Astrocyte (in vitro differentiated cells and primary cell): ENCODE measurements around the gene VAMP1. TPM values are rescaled to one million over a fixed set of nuclear protein-coding genes. Genes with fewer than 3 reads are reported as not detected.

Experiments
- DNase-seq: peaks from one replicate; pipeline ENCODE4 v3.0.0-alpha.2; 2010; ENCODE audit warnings: low read depth
- FAIRE-seq: peaks from 2 replicates; lab custom pipeline; 2011; peaks lifted over from hg19 to GRCh38; lab: Jason Lieb, UNC
- H2AFZ ChIP-seq: 2 replicates; pipeline ENCODE4 v1.6.0; 2012; ENCODE audit warnings: low read depth, low read length, inconsistent platforms
- H3K27ac ChIP-seq: 2 replicates; pipeline ENCODE4 v1.5.1; 2011; ENCODE audit warnings: low read depth, low read length, inconsistent platforms
- H3K27me3 ChIP-seq: 2 replicates; pipeline ENCODE4 v1.6.0; 2011; ENCODE audit warnings: low read length, inconsistent platforms; ENCODE audit not compliant: insufficient read depth
- H3K36me3 ChIP-seq: 2 replicates; pipeline ENCODE4 v1.5.1; 2011; ENCODE audit warnings: low read length, inconsistent platforms; ENCODE audit not compliant: insufficient read depth
- H3K4me1 ChIP-seq: 2 replicates; pipeline ENCODE4 v1.5.1; 2011; ENCODE audit warnings: low read length, inconsistent platforms; ENCODE audit not compliant: insufficient read depth
- H3K4me2 ChIP-seq: 2 replicates; pipeline ENCODE4 v1.6.0; 2012; ENCODE audit warnings: low read length, inconsistent platforms
- H3K4me3 ChIP-seq: 2 replicates; pipeline ENCODE4 v1.5.1; 2011; ENCODE audit warnings: low read depth, mild to moderate bottlenecking, low read length, inconsistent platforms; ENCODE audit not compliant: insufficient read depth
- H3K79me2 ChIP-seq: 2 replicates; pipeline ENCODE4 v1.6.0; 2012; ENCODE audit warnings: mild to moderate bottlenecking, low read length, inconsistent platforms; ENCODE audit not compliant: insufficient read depth
- H3K9ac ChIP-seq: 2 replicates; pipeline ENCODE4 v1.6.0; 2012; ENCODE audit warnings: mild to moderate bottlenecking, low read length, inconsistent platforms
- H3K9me3 ChIP-seq: 2 replicates; pipeline ENCODE4 v1.5.1; 2012; ENCODE audit warnings: low read depth, mild to moderate bottlenecking, low read length, inconsistent platforms; ENCODE audit not compliant: insufficient read depth
- H4K20me1 ChIP-seq: 2 replicates; pipeline ENCODE4 v1.6.0; 2012; ENCODE audit warnings: low read length, inconsistent platforms; ENCODE audit not compliant: insufficient read depth
- H3K27ac Mint-ChIP-seq: one replicate; pipeline ENCODE4 v1.8.0; 2021; ENCODE audit warnings: mild to moderate bottlenecking, mixed read lengths; ENCODE audit not compliant: unreplicated experiment
- H3K27me3 Mint-ChIP-seq: one replicate; pipeline ENCODE4 v1.8.0; 2021; ENCODE audit warnings: low read depth, mixed read lengths; ENCODE audit not compliant: unreplicated experiment
- H3K36me3 Mint-ChIP-seq: one replicate; pipeline ENCODE4 v1.8.0; 2021; ENCODE audit warnings: low read depth, mixed read lengths; ENCODE audit not compliant: unreplicated experiment
- H3K4me1 Mint-ChIP-seq: one replicate; pipeline ENCODE4 v1.8.0; 2021; ENCODE audit warnings: low read depth, mixed read lengths; ENCODE audit not compliant: unreplicated experiment
- H3K4me3 Mint-ChIP-seq: one replicate; pipeline ENCODE4 v1.8.0; 2021; ENCODE audit warnings: mild to moderate bottlenecking, moderate library complexity, mixed read lengths; ENCODE audit not compliant: unreplicated experiment
- H3K9me3 Mint-ChIP-seq: one replicate; pipeline ENCODE4 v1.8.0; 2021; ENCODE audit warnings: mild to moderate bottlenecking, mixed read lengths; ENCODE audit not compliant: unreplicated experiment
- CTCF ChIP-seq: IDR thresholded peaks from 2 replicates; pipeline ENCODE4 v1.5.1; 2011; ENCODE audit warnings: low read depth, mild to moderate bottlenecking, inconsistent platforms, low read length, moderate library complexity; ENCODE audit not compliant: insufficient read depth
- EZH2 ChIP-seq: IDR thresholded peaks from 2 replicates; pipeline ENCODE4 v1.6.1; 2012; ENCODE audit warnings: mild to moderate bottlenecking, low read length, inconsistent platforms; ENCODE audit not compliant: insufficient read depth
- total RNA-seq: library from RNA; stranded (reverse); gene quantifications from 2 replicates; pipeline ENCODE4 v1.2.1, GENCODE V29; 2021

Gene VAMP1
- total RNA-seq, 1 donor from 2014 or later, result 23.1 TPM

- Mint-ChIP-seq H3K36me3 (peaks cover 31% of the 10 kb centered on the region), H3K27me3 (no peaks in the 10 kb centered on the region), H3K9me3 (no peaks in the 10 kb centered on the region), H3K27ac (no peak overlapping the region), H3K4me1 (no peaks in the 10 kb centered on the region), H3K4me3 (no peak overlapping the region)
- H3K36me3 ChIP-seq, result peaks cover 6% of the 10 kb centered on the region
- no peak overlapping the region for H3K9ac ChIP-seq
- no peak overlapping the region for H3K4me3 ChIP-seq
- no peaks in the 10 kb centered on the region for H4K20me1 ChIP-seq
- DNase-seq (no peak), FAIRE-seq (no peak)
- TF ChIP-seq CTCF (no peak), EZH2 (no peak)
- no peaks in the 10 kb centered on the region for H3K4me1 ChIP-seq
- no peak overlapping the region for H3K27ac ChIP-seq
- H3K27me3 ChIP-seq, result no peaks in the 10 kb centered on the region
- H3K4me2 ChIP-seq, result no peak overlapping the region
- no peaks in the 10 kb centered on the region for H3K79me2 ChIP-seq
- no peak overlapping the region for H2AFZ ChIP-seq
- H3K9me3 ChIP-seq, result no peaks in the 10 kb centered on the region
Observed at GRCh38 chr12:6458281-6459003, 12.0 kb downstream of the VAMP1 start.

- no peak overlapping the region for H3K27ac Mint-ChIP-seq
- FAIRE-seq (no peak), DNase-seq (no peak)
- no peaks in the 10 kb centered on the region for H3K4me1 Mint-ChIP-seq
- no peak for TF ChIP-seq CTCF
- TF ChIP-seq EZH2, result no peak
- H3K79me2 ChIP-seq, result no peaks in the 10 kb centered on the region
- H3K9me3 ChIP-seq, result no peaks in the 10 kb centered on the region
- H3K9me3 Mint-ChIP-seq, result no peaks in the 10 kb centered on the region
- no peak overlapping the region for H2AFZ ChIP-seq
- H3K4me1 ChIP-seq, result peaks cover 6% of the 10 kb centered on the region
- no peaks in the 10 kb centered on the region for H3K27me3 ChIP-seq
- no peak overlapping the region for H3K4me3 Mint-ChIP-seq
- H3K9ac ChIP-seq, result no peak overlapping the region
- no peaks in the 10 kb centered on the region for H3K27me3 Mint-ChIP-seq
- H3K4me2 ChIP-seq, result no peak overlapping the region
- no peaks in the 10 kb centered on the region for H4K20me1 ChIP-seq
- H3K36me3 ChIP-seq, result peaks cover 4% of the 10 kb centered on the region
- no peak overlapping the region for H3K27ac ChIP-seq
- peaks cover 32% of the 10 kb centered on the region for H3K36me3 Mint-ChIP-seq
- H3K4me3 ChIP-seq, result no peak overlapping the region
Observed at GRCh38 chr12:6457220-6457945, 13.1 kb downstream of the VAMP1 start.
